ENCODE measurements around the gene LOXL1. TPM values are rescaled to one million over a fixed set of nuclear protein-coding genes. Genes with fewer than 3 reads are reported as not detected.

The LOXL1 gene
- total and polyA plus RNA-seq, 2 of the 13 experiments (the other 11 are each of a cell fraction or from before 2014, with no cell fraction given) = 0.51 to 1.3 TPM

GRCh38 chr15:73950831-73951561 is 24.7 kb downstream of the LOXL1 start (continued):
- TF ChIP-seq ETV5 (CRISPR knock-in tag; IDR thresholded peaks at IDR 0.05; ENCODE audit: borderline replicate concordance) (peak; percentile 51), GABPB1 (CRISPR knock-in tag; IDR thresholded peaks at IDR 0.05) (peak; percentile 63), GMEB1 (CRISPR knock-in tag; IDR thresholded peaks at IDR 0.05; ENCODE audit: borderline replicate concordance) (no peak; the same call in 1 of the 2 replicates), SOX5 (CRISPR knock-in tag; IDR thresholded peaks at IDR 0.05; ENCODE audit: borderline replicate concordance) (peak; percentile 18; the same call in 1 of the 2 replicates), ZNF281 (CRISPR knock-in tag; IDR thresholded peaks at IDR 0.05; ENCODE audit: borderline replicate concordance) (0 out of 2 replicates have a peak, but pooled peaks have one; percentile 30), CCDC6 (CRISPR knock-in tag; IDR thresholded peaks at IDR 0.05) (0 out of 2 replicates have a peak, but pooled peaks have one; percentile 39), ZNF512B (CRISPR knock-in tag; IDR thresholded peaks at IDR 0.05; ENCODE audit: borderline replicate concordance) (0 out of 2 replicates have a peak, but pooled peaks have one; percentile 39), RXRB (CRISPR knock-in tag; IDR thresholded peaks at IDR 0.05; ENCODE audit: borderline replicate concordance) (peak; percentile 79), SUZ12 (IDR thresholded peaks at IDR 0.05; ENCODE audit: low read depth, low read length) (no peak), HOXA7 (CRISPR knock-in tag; IDR thresholded peaks at IDR 0.05) (no peak), ZNF788 (CRISPR knock-in tag; IDR thresholded peaks at IDR 0.05; ENCODE audit: borderline replicate concordance) (no peak; the same call in 1 of the 2 replicates)
